Superior temporal gyrus (tissue), 1 donor: ENCODE measurements around the gene GOLGA8G.
"Not testable (repeated sequence)": the region's sequence is repeated elsewhere in the genome, so short reads cannot be mapped to it uniquely, and the experiment has no call there.

Source experiments
- DNase-seq: peaks from one replicate; pipeline ENCODE4 v3.0.0-alpha.2; 2016; ENCODE audit errors: extremely low spot score

Gene GOLGA8G

DNA sequence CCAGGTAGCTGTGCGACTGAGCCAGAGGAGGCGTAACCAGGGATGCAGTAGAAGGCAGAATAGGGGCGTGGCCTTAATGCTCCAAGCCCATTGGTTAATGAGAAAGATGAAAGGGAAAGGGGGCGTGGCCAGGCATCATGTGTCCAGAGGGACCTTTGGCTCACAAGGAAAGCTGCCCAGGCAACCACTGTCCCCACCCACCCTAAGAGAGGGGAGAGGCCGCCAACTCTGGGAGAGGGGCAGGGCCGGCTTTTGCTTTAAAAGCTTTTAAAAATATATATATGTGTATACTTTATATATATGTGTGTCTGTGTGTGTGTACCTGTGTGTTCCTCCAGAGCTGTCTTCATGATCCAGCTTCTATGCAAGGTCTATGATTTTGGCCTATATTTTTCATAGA, at the start of gene GOLGA8G:
Gene GOLGA8G (minus strand): TSS at position 18 of the 400 bp plus-strand sequence. CDS start 62 bp downstream, outside the sequence.
- not testable (repeated sequence) for DNase-seq

- DNase-seq: not testable (repeated sequence)
These were observed 40.6 kb upstream of the GOLGA8G start for GRCh38 chr15:28573351-28573750.

GRCh38 chr15:28553268-28553667, 20.5 kb upstream of the GOLGA8G start, which contains the start of gene GOLGA6L25:
Gene GOLGA6L25 (plus strand): TSS chr15:28553568. CDS start chr15:28553629, 61 bp downstream.
- not testable (repeated sequence) for DNase-seq

DNA sequence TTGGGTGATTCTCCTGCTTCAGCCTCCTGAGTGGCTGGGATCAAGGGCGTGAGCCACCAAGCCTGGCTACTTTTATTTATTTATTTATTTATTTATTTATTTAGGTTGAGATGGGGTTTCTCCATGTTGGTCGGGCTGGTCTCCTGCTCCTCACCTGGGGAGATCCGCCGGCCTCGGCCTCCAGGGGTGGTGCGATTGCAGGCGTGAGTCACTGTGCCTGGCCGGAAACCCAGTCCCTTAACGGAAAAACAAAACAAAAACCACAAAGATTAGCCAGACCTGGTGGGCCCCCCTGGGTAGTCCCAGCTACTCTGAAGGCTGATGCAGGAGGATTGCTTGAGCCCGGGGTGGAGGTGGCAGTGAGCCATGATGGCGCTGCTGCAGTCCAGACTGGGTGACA, 17.6 kb downstream of the GOLGA8G start:
- DNase-seq: not testable (repeated sequence)

DNA sequence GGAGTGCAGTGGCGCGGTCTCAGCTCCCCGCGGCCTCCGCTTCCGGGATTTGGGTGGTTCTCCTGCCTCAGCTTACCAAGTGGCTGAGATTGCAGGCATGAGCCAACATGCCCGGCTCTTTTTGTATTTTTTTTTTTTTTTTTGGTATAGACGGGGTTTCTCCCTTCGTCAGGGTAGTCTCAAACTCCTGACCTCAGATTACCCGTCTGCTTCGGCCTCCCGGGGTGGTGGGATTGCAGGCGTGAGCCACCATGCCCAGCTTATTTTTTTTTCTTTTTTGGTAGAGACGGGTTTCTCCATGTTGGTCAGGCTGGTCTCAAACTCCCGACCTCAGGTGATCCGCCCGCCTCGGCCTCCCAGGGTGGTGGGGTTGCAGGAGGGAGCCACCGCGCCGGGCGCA, 18.6 kb downstream of the GOLGA8G start:
- not testable (repeated sequence) for DNase-seq

GRCh38 chr15:28508217-28508889, 24.4 kb downstream of the GOLGA8G start:
- not testable (repeated sequence) for DNase-seq

GRCh38 chr15:28481340-28481739, 51.4 kb downstream of the GOLGA8G start:
- DNase-seq: not testable (repeated sequence)
